Chondrocyte (in vitro differentiated cells): Measurements from ENCODE around the gene TGM3. TPM values are rescaled to one million over a fixed set of nuclear protein-coding genes. Genes with fewer than 3 reads are reported as not detected.
A peak's percentile ranks its signal among the peaks of the same experiment; 100 is the strongest.

Experiments
- DNase-seq: peaks from one replicate; pipeline ENCODE4 v3.0.0; 2021; ENCODE audit warnings: mixed read lengths, low spot score
- H3K27ac Mint-ChIP-seq: one replicate; pipeline ENCODE4 v1.8.0; 2021; ENCODE audit warnings: mild to moderate bottlenecking, moderate library complexity, mixed read lengths; ENCODE audit not compliant: unreplicated experiment
- H3K27me3 Mint-ChIP-seq: 2 replicates; pipeline ENCODE4 v1.8.0; 2021; ENCODE audit warnings: low read depth, mixed read lengths
- H3K36me3 Mint-ChIP-seq: 2 replicates; pipeline ENCODE4 v1.8.0; 2021; ENCODE audit warnings: low read depth, mixed read lengths
- H3K4me1 Mint-ChIP-seq: 2 replicates; pipeline ENCODE4 v1.8.0; 2021; ENCODE audit warnings: low read depth, mild to moderate bottlenecking, mixed read lengths
- H3K4me3 Mint-ChIP-seq: one replicate; pipeline ENCODE4 v1.8.0; 2021; ENCODE audit warnings: mild to moderate bottlenecking, moderate library complexity, mixed read lengths; ENCODE audit not compliant: unreplicated experiment
- H3K9me3 Mint-ChIP-seq: 2 replicates; pipeline ENCODE4 v1.8.0; 2021; ENCODE audit warnings: low read depth, mixed read lengths
- total RNA-seq: library from RNA; stranded (reverse); gene quantifications from 3 replicates; pipeline ENCODE4 v1.2.1, GENCODE V29; 2021
- TF ChIP-seq, protein P1 (sequence below): fragments of 200-600 bp; sonication (generic); IDR thresholded peaks from 2 replicates; pipeline ENCODE4 v1.5.0; 2021; ENCODE audit warnings: antibody characterized with exemption, mild to moderate bottlenecking, moderate library complexity

The TGM3 gene
- total RNA-seq, 1 donor from 2014 or later, result not detected

DNA sequence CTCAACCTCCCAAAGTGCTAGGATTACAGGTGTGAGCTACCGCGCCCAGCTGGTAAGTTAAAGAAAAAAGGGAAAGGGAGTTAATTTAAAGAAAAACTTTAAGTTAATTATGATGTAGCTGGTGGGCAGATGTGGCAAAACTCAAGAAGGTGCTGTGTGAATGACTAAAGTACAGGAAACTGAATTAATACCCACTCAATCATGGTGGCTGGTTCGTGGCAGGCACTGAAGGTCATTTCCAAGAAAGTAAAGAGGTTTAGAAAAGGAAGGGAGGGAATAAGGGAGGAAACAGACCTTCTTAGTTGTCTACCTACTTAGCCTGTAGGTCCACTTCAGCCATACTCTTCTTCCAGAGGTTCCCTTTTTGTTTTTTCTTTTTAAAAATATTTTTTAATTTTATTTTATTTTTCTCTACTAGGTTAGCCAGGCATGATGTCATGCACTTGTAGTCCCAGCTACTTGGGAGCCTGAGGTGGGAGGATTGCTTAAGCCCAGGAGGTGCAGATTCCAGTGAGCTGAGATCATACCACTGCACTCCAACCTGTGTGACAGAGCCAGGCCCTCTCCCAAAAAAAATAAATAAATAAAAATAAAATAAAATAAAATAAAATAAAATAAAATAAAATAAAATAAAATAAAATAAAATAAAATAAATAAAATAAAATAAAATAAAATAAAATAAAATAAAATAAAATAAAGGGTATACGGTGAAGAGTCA is 11.9 kb upstream of the TGM3 start:
- no peak overlapping the region for H3K27ac Mint-ChIP-seq
- no peaks in the 10 kb centered on the region for H3K4me1 Mint-ChIP-seq
- DNase-seq, result no peak
- no peaks in the 10 kb centered on the region for H3K36me3 Mint-ChIP-seq
- TF ChIP-seq, protein P1, sequence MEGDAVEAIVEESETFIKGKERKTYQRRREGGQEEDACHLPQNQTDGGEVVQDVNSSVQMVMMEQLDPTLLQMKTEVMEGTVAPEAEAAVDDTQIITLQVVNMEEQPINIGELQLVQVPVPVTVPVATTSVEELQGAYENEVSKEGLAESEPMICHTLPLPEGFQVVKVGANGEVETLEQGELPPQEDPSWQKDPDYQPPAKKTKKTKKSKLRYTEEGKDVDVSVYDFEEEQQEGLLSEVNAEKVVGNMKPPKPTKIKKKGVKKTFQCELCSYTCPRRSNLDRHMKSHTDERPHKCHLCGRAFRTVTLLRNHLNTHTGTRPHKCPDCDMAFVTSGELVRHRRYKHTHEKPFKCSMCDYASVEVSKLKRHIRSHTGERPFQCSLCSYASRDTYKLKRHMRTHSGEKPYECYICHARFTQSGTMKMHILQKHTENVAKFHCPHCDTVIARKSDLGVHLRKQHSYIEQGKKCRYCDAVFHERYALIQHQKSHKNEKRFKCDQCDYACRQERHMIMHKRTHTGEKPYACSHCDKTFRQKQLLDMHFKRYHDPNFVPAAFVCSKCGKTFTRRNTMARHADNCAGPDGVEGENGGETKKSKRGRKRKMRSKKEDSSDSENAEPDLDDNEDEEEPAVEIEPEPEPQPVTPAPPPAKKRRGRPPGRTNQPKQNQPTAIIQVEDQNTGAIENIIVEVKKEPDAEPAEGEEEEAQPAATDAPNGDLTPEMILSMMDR, result no peak
- H3K9me3 Mint-ChIP-seq, result no peaks in the 10 kb centered on the region
- H3K27me3 Mint-ChIP-seq, result peaks cover 2% of the 10 kb centered on the region
- no peak overlapping the region for H3K4me3 Mint-ChIP-seq

DNA sequence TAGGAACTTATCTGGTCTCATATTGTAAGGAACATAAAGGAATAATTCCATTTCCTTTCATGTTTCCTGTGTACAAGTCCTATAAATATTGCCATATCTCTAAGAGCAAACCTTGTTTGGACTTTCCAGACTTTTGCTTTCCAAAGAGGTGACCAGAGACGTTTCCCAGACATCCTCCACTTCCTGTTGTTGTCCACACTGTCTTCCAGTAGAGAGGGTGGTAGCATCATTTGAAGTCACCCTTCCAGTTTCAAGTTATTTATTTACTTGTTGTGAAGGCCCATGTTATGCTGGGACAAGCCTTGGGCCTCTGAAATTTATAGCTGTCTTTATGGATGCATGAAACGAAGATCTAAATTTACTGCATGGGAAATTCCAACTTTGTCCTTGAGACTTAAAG is 10.6 kb upstream of the TGM3 start:
- H3K27ac Mint-ChIP-seq, result no peak overlapping the region
- TF ChIP-seq, protein P1, result no peak

DNA sequence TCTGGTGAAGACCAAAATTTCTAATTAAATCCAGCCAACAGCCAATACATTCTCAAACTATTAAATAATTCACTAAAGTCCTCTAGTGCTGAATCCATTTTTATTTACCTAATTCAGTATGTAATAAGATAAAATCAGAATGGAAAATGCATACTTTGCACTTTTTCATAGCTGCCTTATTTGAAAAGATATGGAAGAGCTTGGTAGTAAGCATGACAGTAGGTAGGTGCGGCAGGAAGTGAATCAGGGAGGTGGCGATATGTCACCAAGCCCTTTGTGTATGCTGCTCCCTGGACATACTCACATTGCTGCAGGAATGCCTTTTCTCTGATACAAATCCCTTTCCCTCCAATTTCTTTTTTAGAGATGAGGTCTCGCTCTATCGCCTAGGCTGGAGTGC is 10.2 kb upstream of the TGM3 start:
- Mint-ChIP-seq H3K27me3 (peaks cover 6% of the 10 kb centered on the region), H3K27ac (no peak overlapping the region), H3K4me3 (no peak overlapping the region), H3K9me3 (no peaks in the 10 kb centered on the region), H3K4me1 (no peaks in the 10 kb centered on the region), H3K36me3 (no peaks in the 10 kb centered on the region)
- no peak for DNase-seq
- TF ChIP-seq, protein P1, result no peak

More for the DNA sequence above, 10.6 kb upstream of the TGM3 start:
- Mint-ChIP-seq H3K4me1 (no peaks in the 10 kb centered on the region), H3K4me3 (no peak overlapping the region), H3K27me3 (peaks cover 6% of the 10 kb centered on the region), H3K9me3 (no peaks in the 10 kb centered on the region), H3K36me3 (no peaks in the 10 kb centered on the region)
- no peak for DNase-seq

DNA sequence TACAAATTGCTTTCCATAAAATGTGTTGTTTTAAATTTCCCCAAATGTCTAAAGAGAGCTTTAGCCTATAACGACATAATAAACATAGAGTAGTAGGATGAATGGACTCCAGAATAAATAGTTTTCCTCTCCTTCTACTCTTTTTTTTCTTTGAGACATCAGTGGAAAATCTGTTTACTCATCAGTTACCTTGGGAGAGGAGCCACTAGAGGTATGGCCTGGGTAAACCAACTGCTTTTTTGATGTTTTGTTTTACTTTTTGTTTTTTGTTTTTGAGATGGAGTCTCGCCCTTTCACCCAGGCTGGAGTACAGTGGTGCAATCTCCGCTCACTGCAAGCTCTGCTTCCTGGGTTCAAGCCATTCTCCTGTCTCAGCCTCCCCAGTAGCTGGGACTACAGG is 8.3 kb upstream of the TGM3 start:
- H3K27me3 Mint-ChIP-seq, result peaks cover 8% of the 10 kb centered on the region
- TF ChIP-seq, protein P1, result no peak
- H3K27ac Mint-ChIP-seq, result no peak overlapping the region
- H3K9me3 Mint-ChIP-seq, result no peaks in the 10 kb centered on the region
- H3K36me3 Mint-ChIP-seq, result no peaks in the 10 kb centered on the region
- no peak for DNase-seq
- H3K4me1 Mint-ChIP-seq, result no peaks in the 10 kb centered on the region
- no peak overlapping the region for H3K4me3 Mint-ChIP-seq

DNA sequence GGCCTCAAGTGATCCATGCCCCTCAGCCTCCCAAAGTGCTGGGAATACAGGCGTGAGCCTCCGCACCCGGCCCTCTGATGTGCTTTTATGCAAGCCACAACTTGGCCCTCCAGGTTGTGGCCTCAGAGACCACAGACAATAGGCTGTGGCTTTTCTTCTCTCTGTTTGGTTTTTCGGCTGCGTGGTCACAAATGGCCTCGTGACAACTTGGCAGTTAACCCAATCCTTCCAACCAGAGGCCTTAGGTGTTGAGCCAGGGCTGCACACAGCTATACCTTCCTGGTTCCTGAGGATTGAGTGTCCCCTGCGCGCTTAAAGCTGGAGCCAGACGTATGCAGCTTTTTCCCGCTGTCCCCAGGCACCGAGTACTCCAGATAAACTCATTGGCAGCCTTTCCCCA is 6.3 kb upstream of the TGM3 start:
- H3K9me3 Mint-ChIP-seq, result no peaks in the 10 kb centered on the region
- H3K36me3 Mint-ChIP-seq, result no peaks in the 10 kb centered on the region
- TF ChIP-seq, protein P1, result no peak
- no peaks in the 10 kb centered on the region for H3K4me1 Mint-ChIP-seq
- no peak overlapping the region for H3K27ac Mint-ChIP-seq
- peak; percentile 51 for DNase-seq
- peaks cover 8% of the 10 kb centered on the region for H3K27me3 Mint-ChIP-seq
- no peak overlapping the region for H3K4me3 Mint-ChIP-seq
